GM23338 (cell line): Measurements from ENCODE around the gene SOS1. TPM values are rescaled to one million over a fixed set of nuclear protein-coding genes. Genes with fewer than 3 reads are reported as not detected.

Experiments
- CREB1 ChIP-seq: fragments of 250-450 bp; sonication (Bioruptor Pico); IDR thresholded peaks from 2 replicates; pipeline ENCODE4 v1.5.0; 2020; ENCODE audit warnings: low read depth, mild to moderate bottlenecking, moderate library complexity
- EZH2 ChIP-seq: fragments of 200-600 bp; sonication (generic); IDR thresholded peaks from one replicate; pipeline ENCODE4 v1.8.0; 2017; ENCODE audit warnings: antibody characterized with exemption, mild to moderate bottlenecking, low read depth; ENCODE audit not compliant: unreplicated experiment
- EZH2phosphoT487 ChIP-seq: fragments of 200-600 bp; sonication (generic); IDR thresholded peaks from one replicate; pipeline ENCODE4 v1.8.1; 2018; ENCODE audit warnings: antibody characterized with exemption; ENCODE audit not compliant: unreplicated experiment
- JUNB ChIP-seq: IDR thresholded peaks from one replicate; pipeline ENCODE4 v1.6.1; 2016; ENCODE audit warnings: antibody characterized with exemption; ENCODE audit not compliant: unreplicated experiment
- NANOG ChIP-seq: IDR thresholded peaks from 2 replicates; pipeline ENCODE4 v1.6.1; 2016; ENCODE audit warnings: antibody characterized with exemption, borderline replicate concordance
- POLR2AphosphoS5 ChIP-seq: IDR thresholded peaks from 2 replicates; pipeline ENCODE4 v1.6.1; 2016; ENCODE audit warnings: antibody characterized with exemption, low read depth
- STAT1 ChIP-seq: IDR thresholded peaks from one replicate; pipeline ENCODE4 v1.6.1; 2016; ENCODE audit warnings: antibody characterized with exemption; ENCODE audit not compliant: unreplicated experiment
- ZNF114 ChIP-seq: fragments of 250-450 bp; sonication (Bioruptor Pico); IDR thresholded peaks from 2 replicates; pipeline ENCODE4 v1.5.0; 2020; ENCODE audit warnings: mild to moderate bottlenecking, moderate library complexity
- ZNF331 ChIP-seq: fragments of 250-450 bp; sonication (Bioruptor Pico); IDR thresholded peaks from 2 replicates; pipeline ENCODE4 v1.5.0; 2020; ENCODE audit warnings: low read depth, mild to moderate bottlenecking, moderate library complexity
- polyA plus RNA-seq: library from polyadenylated mRNA; unstranded; fragments of >200 nt; fragmentation: Nextera tagmentation; extraction: Ambion mirVana; gene quantifications from 2 replicates; pipeline ENCODE4 v1.2.1, GENCODE V29; 2016
- total RNA-seq: library from RNA; depleted of rRNA; stranded (reverse); fragments of >200 nt; shearing (Covaris generic); gene quantifications from 2 replicates; pipeline ENCODE4 v1.2.3, GENCODE V29; 2014
- TF ChIP-seq, protein P1 (sequence below): fragments of 250-450 bp; sonication (Bioruptor Pico); IDR thresholded peaks from 2 replicates; pipeline ENCODE4 v1.5.0; 2020; ENCODE audit warnings: mild to moderate bottlenecking, moderate library complexity
- TF ChIP-seq, protein P2 (sequence below): IDR thresholded peaks from 2 replicates; pipeline ENCODE4 v1.6.1; 2016; ENCODE audit warnings: antibody characterized with exemption
- TF ChIP-seq, protein P3 (sequence below), 2 experiments: fragments of 200-600 bp in 1 of 2; sonication (generic) in 1 of 2; conservative IDR thresholded peaks; 2 replicates each; pipeline versions ENCODE4 v1.5.1 to v1.6.1; 2016 to 2017; ENCODE audit warnings: antibody characterized with exemption in 2 of 2, low read depth in 2 of 2, mild to moderate bottlenecking in 2 of 2, moderate library complexity in 1 of 2

The SOS1 gene
- total and polyA plus RNA-seq, 2 experiments from 2014 or later: 13.4 to 21.9 TPM

DNA sequence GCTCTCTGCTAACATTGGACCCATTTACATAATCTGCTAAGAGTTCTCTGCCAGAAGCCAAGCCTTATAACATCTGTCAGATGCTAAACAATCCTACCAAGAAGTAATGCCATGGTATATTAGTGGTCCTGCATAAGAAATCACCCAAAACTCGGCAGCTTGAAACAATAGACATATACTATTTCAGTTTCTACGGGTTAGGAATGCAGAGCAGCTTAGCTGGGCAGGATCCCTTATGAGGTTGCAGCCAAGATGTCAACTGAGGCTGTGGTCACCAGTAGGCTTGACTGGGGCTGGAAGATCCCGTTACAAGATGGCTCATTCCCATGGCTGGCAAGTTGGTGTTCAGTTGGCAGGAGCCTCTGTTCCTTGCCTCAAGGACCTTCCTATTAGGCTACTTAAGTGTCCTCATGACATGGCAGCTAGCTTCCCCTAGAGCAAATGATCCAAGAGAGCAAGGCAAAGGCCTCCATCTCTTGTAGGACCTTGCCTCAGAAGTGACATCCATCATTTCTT is 25.1 kb upstream of the SOS1 start (continued):
- TF ChIP-seq, protein P1, sequence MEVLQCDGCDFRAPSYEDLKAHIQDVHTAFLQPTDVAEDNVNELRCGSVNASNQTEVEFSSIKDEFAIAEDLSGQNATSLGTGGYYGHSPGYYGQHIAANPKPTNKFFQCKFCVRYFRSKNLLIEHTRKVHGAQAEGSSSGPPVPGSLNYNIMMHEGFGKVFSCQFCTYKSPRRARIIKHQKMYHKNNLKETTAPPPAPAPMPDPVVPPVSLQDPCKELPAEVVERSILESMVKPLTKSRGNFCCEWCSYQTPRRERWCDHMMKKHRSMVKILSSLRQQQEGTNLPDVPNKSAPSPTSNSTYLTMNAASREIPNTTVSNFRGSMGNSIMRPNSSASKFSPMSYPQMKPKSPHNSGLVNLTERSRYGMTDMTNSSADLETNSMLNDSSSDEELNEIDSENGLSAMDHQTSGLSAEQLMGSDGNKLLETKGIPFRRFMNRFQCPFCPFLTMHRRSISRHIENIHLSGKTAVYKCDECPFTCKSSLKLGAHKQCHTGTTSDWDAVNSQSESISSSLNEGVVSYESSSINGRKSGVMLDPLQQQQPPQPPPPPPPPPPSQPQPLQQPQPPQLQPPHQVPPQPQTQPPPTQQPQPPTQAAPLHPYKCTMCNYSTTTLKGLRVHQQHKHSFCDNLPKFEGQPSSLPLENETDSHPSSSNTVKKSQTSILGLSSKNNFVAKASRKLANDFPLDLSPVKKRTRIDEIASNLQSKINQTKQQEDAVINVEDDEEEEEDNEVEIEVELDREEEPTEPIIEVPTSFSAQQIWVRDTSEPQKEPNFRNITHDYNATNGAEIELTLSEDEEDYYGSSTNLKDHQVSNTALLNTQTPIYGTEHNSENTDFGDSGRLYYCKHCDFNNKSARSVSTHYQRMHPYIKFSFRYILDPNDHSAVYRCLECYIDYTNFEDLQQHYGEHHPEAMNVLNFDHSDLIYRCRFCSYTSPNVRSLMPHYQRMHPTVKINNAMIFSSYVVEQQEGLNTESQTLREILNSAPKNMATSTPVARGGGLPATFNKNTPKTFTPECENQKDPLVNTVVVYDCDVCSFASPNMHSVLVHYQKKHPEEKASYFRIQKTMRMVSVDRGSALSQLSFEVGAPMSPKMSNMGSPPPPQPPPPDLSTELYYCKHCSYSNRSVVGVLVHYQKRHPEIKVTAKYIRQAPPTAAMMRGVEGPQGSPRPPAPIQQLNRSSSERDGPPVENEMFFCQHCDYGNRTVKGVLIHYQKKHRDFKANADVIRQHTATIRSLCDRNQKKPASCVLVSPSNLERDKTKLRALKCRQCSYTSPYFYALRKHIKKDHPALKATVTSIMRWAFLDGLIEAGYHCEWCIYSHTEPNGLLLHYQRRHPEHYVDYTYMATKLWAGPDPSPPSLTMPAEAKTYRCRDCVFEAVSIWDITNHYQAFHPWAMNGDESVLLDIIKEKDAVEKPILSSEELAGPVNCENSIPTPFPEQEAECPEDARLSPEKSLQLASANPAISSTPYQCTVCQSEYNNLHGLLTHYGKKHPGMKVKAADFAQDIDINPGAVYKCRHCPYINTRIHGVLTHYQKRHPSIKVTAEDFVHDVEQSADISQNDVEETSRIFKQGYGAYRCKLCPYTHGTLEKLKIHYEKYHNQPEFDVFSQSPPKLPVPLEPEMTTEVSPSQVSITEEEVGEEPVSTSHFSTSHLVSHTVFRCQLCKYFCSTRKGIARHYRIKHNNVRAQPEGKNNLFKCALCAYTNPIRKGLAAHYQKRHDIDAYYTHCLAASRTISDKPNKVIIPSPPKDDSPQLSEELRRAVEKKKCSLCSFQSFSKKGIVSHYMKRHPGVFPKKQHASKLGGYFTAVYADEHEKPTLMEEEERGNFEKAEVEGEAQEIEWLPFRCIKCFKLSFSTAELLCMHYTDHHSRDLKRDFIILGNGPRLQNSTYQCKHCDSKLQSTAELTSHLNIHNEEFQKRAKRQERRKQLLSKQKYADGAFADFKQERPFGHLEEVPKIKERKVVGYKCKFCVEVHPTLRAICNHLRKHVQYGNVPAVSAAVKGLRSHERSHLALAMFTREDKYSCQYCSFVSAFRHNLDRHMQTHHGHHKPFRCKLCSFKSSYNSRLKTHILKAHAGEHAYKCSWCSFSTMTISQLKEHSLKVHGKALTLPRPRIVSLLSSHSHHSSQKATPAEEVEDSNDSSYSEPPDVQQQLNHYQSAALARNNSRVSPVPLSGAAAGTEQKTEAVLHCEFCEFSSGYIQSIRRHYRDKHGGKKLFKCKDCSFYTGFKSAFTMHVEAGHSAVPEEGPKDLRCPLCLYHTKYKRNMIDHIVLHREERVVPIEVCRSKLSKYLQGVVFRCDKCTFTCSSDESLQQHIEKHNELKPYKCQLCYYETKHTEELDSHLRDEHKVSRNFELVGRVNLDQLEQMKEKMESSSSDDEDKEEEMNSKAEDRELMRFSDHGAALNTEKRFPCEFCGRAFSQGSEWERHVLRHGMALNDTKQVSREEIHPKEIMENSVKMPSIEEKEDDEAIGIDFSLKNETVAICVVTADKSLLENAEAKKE (CRISPR knock-in tag): no peak
- TF ChIP-seq ZNF331 (CRISPR knock-in tag) (no peak), POLR2AphosphoS5 (no peak), NANOG (no peak), EZH2 (no peak), STAT1 (no peak), ZNF114 (CRISPR knock-in tag) (no peak), EZH2phosphoT487 (no peak), CREB1 (CRISPR knock-in tag) (no peak), JUNB (no peak)
- TF ChIP-seq, protein P2, sequence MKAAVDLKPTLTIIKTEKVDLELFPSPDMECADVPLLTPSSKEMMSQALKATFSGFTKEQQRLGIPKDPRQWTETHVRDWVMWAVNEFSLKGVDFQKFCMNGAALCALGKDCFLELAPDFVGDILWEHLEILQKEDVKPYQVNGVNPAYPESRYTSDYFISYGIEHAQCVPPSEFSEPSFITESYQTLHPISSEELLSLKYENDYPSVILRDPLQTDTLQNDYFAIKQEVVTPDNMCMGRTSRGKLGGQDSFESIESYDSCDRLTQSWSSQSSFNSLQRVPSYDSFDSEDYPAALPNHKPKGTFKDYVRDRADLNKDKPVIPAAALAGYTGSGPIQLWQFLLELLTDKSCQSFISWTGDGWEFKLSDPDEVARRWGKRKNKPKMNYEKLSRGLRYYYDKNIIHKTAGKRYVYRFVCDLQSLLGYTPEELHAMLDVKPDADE: no peak
- TF ChIP-seq, protein P3, sequence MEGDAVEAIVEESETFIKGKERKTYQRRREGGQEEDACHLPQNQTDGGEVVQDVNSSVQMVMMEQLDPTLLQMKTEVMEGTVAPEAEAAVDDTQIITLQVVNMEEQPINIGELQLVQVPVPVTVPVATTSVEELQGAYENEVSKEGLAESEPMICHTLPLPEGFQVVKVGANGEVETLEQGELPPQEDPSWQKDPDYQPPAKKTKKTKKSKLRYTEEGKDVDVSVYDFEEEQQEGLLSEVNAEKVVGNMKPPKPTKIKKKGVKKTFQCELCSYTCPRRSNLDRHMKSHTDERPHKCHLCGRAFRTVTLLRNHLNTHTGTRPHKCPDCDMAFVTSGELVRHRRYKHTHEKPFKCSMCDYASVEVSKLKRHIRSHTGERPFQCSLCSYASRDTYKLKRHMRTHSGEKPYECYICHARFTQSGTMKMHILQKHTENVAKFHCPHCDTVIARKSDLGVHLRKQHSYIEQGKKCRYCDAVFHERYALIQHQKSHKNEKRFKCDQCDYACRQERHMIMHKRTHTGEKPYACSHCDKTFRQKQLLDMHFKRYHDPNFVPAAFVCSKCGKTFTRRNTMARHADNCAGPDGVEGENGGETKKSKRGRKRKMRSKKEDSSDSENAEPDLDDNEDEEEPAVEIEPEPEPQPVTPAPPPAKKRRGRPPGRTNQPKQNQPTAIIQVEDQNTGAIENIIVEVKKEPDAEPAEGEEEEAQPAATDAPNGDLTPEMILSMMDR (conservative IDR thresholded peaks at IDR 0.05; ENCODE audit: low read depth in 2 of 2): no peak
